Mesenchymal stem cell (in vitro differentiated cells and primary cell): ENCODE data around the gene SAPCD2.
"Not testable (repeated sequence)": the region's sequence is repeated elsewhere in the genome, so short reads cannot be mapped to it uniquely, and the experiment has no call there.

Experiments used
- DNase-seq: peaks from one replicate; pipeline ENCODE4 v3.0.0-alpha.2; 2013
- H2AFZ ChIP-seq: one replicate; pipeline ENCODE4 v1.6.1; 2013; ENCODE audit warnings: low read depth, mild to moderate bottlenecking, control low read depth, inconsistent platforms, low read length, moderate library complexity
- H2AK5ac ChIP-seq: 2 replicates; pipeline ENCODE4 v1.6.1; 2013; ENCODE audit warnings: low read length, moderate library complexity, mild to moderate bottlenecking, inconsistent platforms; ENCODE audit not compliant: severe bottlenecking
- H2BK120ac ChIP-seq: one replicate; pipeline ENCODE4 v1.6.1; 2013; ENCODE audit warnings: low read depth, mild to moderate bottlenecking, inconsistent platforms, low read length, moderate library complexity
- H2BK12ac ChIP-seq, 2 experiments: one replicate each; pipeline ENCODE4 v1.6.1; 2013; ENCODE audit warnings: inconsistent platforms in 2 of 2, low read length in 2 of 2, mild to moderate bottlenecking in 2 of 2, moderate library complexity in 2 of 2, control low read depth in 1 of 2
- H2BK15ac ChIP-seq: one replicate; pipeline ENCODE4 v1.6.1; 2013; ENCODE audit warnings: mild to moderate bottlenecking, low read depth, inconsistent platforms; ENCODE audit not compliant: poor library complexity, severe bottlenecking
- H2BK5ac ChIP-seq: 2 replicates; pipeline ENCODE4 v1.6.1; 2013; ENCODE audit warnings: low read depth, mild to moderate bottlenecking, low read length, control low read depth, inconsistent platforms; ENCODE audit not compliant: poor library complexity, severe bottlenecking
- H3K14ac ChIP-seq, 2 experiments: one replicate each; pipeline ENCODE4 v1.6.1; 2013; ENCODE audit warnings: inconsistent platforms in 2 of 2, low read length in 2 of 2, control low read depth in 1 of 2, mild to moderate bottlenecking in 1 of 2, moderate library complexity in 1 of 2
- H3K18ac ChIP-seq, 2 experiments: one replicate each; pipeline ENCODE4 v1.6.1; 2013; ENCODE audit warnings: inconsistent platforms in 2 of 2, low read length in 2 of 2, control low read depth in 1 of 2, low read depth in 1 of 2, mild to moderate bottlenecking in 1 of 2
- H3K23ac ChIP-seq, 2 experiments: one replicate each; pipeline ENCODE4 v1.6.1; 2013; ENCODE audit warnings: inconsistent platforms in 2 of 2, low read length in 2 of 2, mild to moderate bottlenecking in 2 of 2, moderate library complexity in 2 of 2, control low read depth in 1 of 2
- H3K27ac ChIP-seq: 2 replicates; pipeline ENCODE4 v1.5.1; 2013; ENCODE audit warnings: mild to moderate bottlenecking, moderate library complexity, low read length, control low read depth, inconsistent platforms; ENCODE audit not compliant: poor library complexity, severe bottlenecking
- H3K27me3 ChIP-seq, 2 experiments: 2 replicates each; pipeline versions ENCODE4 v1.6.1 to v1.7.0; 2013; ENCODE audit warnings: low read length in 2 of 2, mild to moderate bottlenecking in 2 of 2, moderate library complexity in 2 of 2, control low read depth in 1 of 2, inconsistent platforms in 1 of 2; ENCODE audit not compliant: control insufficient read depth in 1 of 2, insufficient read depth in 1 of 2
- H3K36me3 ChIP-seq, 2 experiments: 2 replicates each; pipeline versions ENCODE4 v1.6.1 to v1.7.0; 2013; ENCODE audit warnings: low read length in 2 of 2, control low read depth in 1 of 2, inconsistent platforms in 1 of 2, low read depth in 1 of 2, mild to moderate bottlenecking in 1 of 2; ENCODE audit not compliant: insufficient read depth in 2 of 2, control insufficient read depth in 1 of 2
- H3K4ac ChIP-seq, 2 experiments: one replicate each; pipeline ENCODE4 v1.6.1; 2013; ENCODE audit warnings: inconsistent platforms in 2 of 2, low read length in 2 of 2, mild to moderate bottlenecking in 2 of 2, moderate library complexity in 2 of 2, control low read depth in 1 of 2, low read depth in 1 of 2
- H3K4me1 ChIP-seq: 2 replicates; pipeline ENCODE4 v1.6.1; 2013; ENCODE audit warnings: low read depth, low read length, control low read depth; ENCODE audit not compliant: control insufficient read depth, insufficient read depth
- H3K4me2 ChIP-seq: 2 replicates; pipeline ENCODE4 v1.6.1; 2013; ENCODE audit warnings: low read length, mild to moderate bottlenecking, inconsistent platforms; ENCODE audit not compliant: poor library complexity, severe bottlenecking
- H3K4me3 ChIP-seq, 2 experiments: 2 replicates each; pipeline versions ENCODE4 v1.5.1 to v1.7.0; 2013; ENCODE audit warnings: low read length in 2 of 2, mild to moderate bottlenecking in 2 of 2, control low read depth in 1 of 2, low read depth in 1 of 2; ENCODE audit not compliant: insufficient read depth in 1 of 2
- H3K79me1 ChIP-seq: replicated peaks from 2 replicates; pipeline ENCODE4 v1.6.1; 2013; ENCODE audit warnings: mild to moderate bottlenecking, control low read depth, low read length, inconsistent platforms; ENCODE audit not compliant: poor library complexity, severe bottlenecking
- H3K9ac ChIP-seq: 2 replicates; pipeline ENCODE4 v1.7.0; 2013; ENCODE audit warnings: mild to moderate bottlenecking, low read length, moderate library complexity
- H3K9me3 ChIP-seq: 2 replicates; pipeline ENCODE4 v1.7.0; 2013; ENCODE audit warnings: mild to moderate bottlenecking, low read length; ENCODE audit not compliant: control insufficient read depth
- H4K8ac ChIP-seq: one replicate; pipeline ENCODE4 v1.6.1; 2013; ENCODE audit warnings: inconsistent platforms, mild to moderate bottlenecking, low read length, moderate library complexity
- H4K91ac ChIP-seq: one replicate; pipeline ENCODE4 v1.6.1; 2013; ENCODE audit warnings: mild to moderate bottlenecking, low read length, inconsistent platforms
- WGBS: methylation state at CpG from one replicate; pipeline ENCODE4 v1.1.7; 2013; ENCODE audit warnings: mixed read lengths; 5-methylcytosine and 5-hydroxymethylcytosine counted together

The SAPCD2 gene

DNA sequence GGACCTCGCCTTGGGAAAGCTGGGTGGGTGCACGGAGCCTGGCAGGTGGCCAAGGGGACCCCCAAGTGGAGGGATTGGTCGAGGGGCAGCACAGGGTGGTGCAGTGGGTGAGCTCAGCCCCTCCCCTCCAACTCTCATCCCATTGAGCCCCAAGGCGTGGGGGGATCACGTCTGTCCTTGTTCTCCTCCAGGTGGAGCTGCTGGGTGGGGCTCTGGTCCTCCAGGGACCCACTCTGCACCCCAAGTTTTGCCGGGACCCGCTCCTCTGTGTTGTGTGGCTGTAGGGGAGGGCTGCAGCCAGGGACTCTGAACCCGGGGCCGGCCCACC lies 34.9 kb downstream of the SAPCD2 start:
- Histone ChIP-seq H3K27ac (no peak overlapping the region), H3K14ac (no peak overlapping the region), H3K4me1 (peaks cover 3% of the 10 kb centered on the region), H2BK120ac (no peak overlapping the region), H4K8ac (no peak overlapping the region), H3K79me1 (no peaks in the 10 kb centered on the region), H3K4ac (no peak overlapping the region), H2AFZ (no peak overlapping the region), H3K4me3 (no peak overlapping the region), H2BK15ac (no peak overlapping the region), H2AK5ac (no peak overlapping the region), H3K9me3 (no peaks in the 10 kb centered on the region), H2BK5ac (no peak overlapping the region), H3K23ac (no peak overlapping the region), H3K18ac (no peak overlapping the region), H3K9ac (no peak overlapping the region), H3K27me3 (peaks cover 0 to 11% of the 10 kb centered on the region in 2 experiments), H2BK12ac (no peak overlapping the region), H4K91ac (no peak overlapping the region), H3K36me3 (peaks cover 20 to 32% of the 10 kb centered on the region in 2 experiments), H3K4me2 (no peak overlapping the region)
- 38% methylated on average over 8 of the region's 9 CpGs for WGBS
- no peak for DNase-seq

DNA sequence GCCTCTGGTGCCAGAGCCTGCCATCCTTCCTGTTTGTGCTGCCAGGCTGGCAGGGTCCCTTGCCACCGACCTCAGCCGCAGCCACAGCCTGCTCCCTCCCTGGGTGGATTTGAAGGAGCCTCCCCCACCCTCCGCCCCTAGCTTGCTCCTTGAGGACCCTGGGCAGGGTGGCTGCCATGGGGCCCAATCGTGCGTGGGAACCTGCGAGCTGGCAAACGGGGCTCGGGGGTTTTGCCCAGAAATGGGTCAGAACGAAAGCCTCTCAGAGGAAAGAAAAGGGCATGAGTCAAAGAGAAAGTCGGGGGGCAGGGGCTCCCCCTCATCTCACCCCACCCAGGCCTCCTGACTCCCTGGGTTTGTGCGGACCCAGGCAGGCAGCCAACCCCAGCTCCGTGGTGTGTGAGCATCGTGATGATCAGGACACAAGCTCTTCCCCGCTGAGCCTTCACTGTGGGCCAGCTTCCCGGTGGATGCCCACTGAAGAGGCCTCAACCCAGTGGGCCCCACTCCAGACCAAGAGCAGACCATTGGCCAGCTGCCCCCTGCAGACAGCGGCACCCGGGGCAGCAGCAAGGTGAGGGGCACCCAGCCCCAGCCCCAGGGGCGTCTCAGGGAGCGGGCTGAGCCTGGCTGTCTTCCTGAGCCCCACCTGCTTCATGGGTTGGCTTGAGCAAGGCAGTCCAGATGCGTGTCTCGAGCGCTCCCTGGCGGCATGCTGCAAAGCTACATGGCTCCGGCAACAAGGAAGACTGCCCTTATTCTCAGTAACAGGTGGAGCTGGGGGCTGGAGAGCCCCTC lies 35.4 kb downstream of the SAPCD2 start:
- Histone ChIP-seq H2AK5ac (no peak overlapping the region), H3K27me3 (peaks cover 0 to 11% of the 10 kb centered on the region in 2 experiments), H4K8ac (no peak overlapping the region), H3K4me2 (no peak overlapping the region), H3K9me3 (no peaks in the 10 kb centered on the region), H3K27ac (no peak overlapping the region), H2BK15ac (peak overlapping the region; percentile 34), H2BK120ac (no peak overlapping the region), H3K18ac (no peak overlapping the region), H2AFZ (no peak overlapping the region), H3K4ac (no peak overlapping the region), H3K4me1 (peaks cover 3% of the 10 kb centered on the region), H3K9ac (no peak overlapping the region), H2BK5ac (no peak overlapping the region), H4K91ac (no peak overlapping the region), H3K4me3 (no peak overlapping the region), H3K14ac (no peak overlapping the region), H3K79me1 (no peaks in the 10 kb centered on the region), H3K36me3 (peaks cover 19 to 26% of the 10 kb centered on the region in 2 experiments), H3K23ac (no peak overlapping the region), H2BK12ac (no peak overlapping the region)
- 35% methylated on average over 18 of the region's 24 CpGs for WGBS
- peak; percentile 77 for DNase-seq

DNA sequence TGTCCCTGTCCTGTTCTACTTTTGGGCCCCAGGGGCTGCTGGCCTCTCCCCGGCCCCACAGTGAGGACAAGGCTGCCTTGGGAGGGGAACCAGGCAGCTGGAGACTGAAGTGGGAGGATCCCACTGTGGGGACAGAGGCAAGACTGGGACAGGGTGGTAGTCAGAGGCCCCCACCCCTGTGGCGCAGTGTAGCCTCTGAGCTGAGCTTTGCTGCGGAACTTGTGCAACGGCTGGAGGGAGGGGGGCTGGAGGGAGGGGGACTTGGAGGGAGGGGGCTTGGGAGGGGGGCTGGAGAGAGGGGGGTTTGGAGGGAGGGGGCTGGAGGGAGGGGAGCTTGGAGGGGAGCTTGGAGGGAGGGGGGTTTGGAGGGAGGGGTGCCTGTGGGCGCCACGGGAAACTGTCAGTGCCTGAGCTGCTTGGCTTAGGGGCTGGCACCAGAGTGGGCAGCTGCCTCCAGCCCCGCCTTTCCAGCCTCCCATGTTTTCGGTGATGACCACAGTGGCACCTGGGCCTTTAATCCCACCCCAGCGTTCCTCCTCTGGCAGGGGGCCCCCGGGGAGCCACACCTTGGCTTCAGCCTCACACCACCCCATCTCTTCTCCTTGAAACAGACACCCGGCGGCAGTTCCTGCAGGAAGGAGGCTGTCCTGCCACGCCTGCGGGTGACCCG lies 36.2 kb downstream of the SAPCD2 start:
- no peaks in the 10 kb centered on the region for H3K79me1 ChIP-seq
- H4K8ac ChIP-seq = no peak overlapping the region
- 86% methylated on average over 11 of the region's 15 CpGs for WGBS
- no peak overlapping the region for H3K4me2 ChIP-seq
- H3K9ac ChIP-seq = no peak overlapping the region
- H3K9me3 ChIP-seq = no peaks in the 10 kb centered on the region
- no peak for DNase-seq
- H3K4ac ChIP-seq = no peak overlapping the region
- H3K36me3 ChIP-seq = peaks cover 12 to 19% of the 10 kb centered on the region in 2 experiments
- no peak overlapping the region for H2AFZ ChIP-seq
- H3K18ac ChIP-seq = no peak overlapping the region
- no peak overlapping the region for H2BK12ac ChIP-seq
- peaks cover 4% of the 10 kb centered on the region for H3K4me1 ChIP-seq
- H3K4me3 ChIP-seq = no peak overlapping the region
- no peak overlapping the region for H3K14ac ChIP-seq
- H3K27me3 ChIP-seq = peaks cover 0 to 11% of the 10 kb centered on the region in 2 experiments
- H2BK15ac ChIP-seq = no peak overlapping the region
- no peak overlapping the region for H4K91ac ChIP-seq
- no peak overlapping the region for H2BK120ac ChIP-seq
- no peak overlapping the region for H2BK5ac ChIP-seq
- H3K23ac ChIP-seq = no peak overlapping the region
- H3K27ac ChIP-seq = no peak overlapping the region
- H2AK5ac ChIP-seq = no peak overlapping the region

DNA sequence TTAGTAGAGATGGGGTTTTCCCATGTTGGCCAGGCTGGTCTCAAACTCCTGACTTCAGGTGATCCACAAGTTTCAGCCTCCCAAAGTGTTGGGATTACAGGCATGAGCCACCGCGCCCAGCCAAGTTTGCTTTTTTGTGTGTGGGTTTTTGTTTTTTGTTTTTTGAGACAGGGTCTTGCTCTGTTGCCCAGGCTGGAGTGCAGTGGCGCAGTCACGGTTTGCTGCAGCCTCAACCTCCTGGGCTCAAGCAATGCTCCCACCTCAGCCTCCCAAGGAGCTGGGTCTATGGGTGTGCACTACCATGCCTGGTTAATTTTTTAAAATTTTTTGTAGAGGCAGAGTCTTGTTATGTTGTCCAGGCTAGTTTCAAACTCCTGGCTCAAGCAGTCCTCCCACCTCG lies 36.9 kb downstream of the SAPCD2 start:
- H2AFZ ChIP-seq, H3K4ac ChIP-seq, H4K8ac ChIP-seq, H3K18ac ChIP-seq, H3K4me2 ChIP-seq, H2BK15ac ChIP-seq, H4K91ac ChIP-seq, H3K4me3 ChIP-seq, H2BK5ac ChIP-seq, H3K14ac ChIP-seq, H3K9me3 ChIP-seq, H2BK120ac ChIP-seq, H2AK5ac ChIP-seq, H3K23ac ChIP-seq, H3K9ac ChIP-seq, H3K27ac ChIP-seq, H2BK12ac ChIP-seq, H3K79me1 ChIP-seq, DNase-seq: not testable (repeated sequence)
- Histone ChIP-seq H3K4me1 (peaks cover 11% of the 10 kb centered on the region), H3K27me3 (peaks cover 4 to 11% of the 10 kb centered on the region in 2 experiments), H3K36me3 (peaks cover 6 to 12% of the 10 kb centered on the region in 2 experiments)
- 91% methylated on average over 5 of the region's 5 CpGs for WGBS
